GM19239 (cell line): Measurements from ENCODE around the gene ZNF423.

Experiments
- DNase-seq: peaks from one replicate; pipeline ENCODE4 v3.0.0; 2011; ENCODE audit warnings: low spot score; ENCODE audit not compliant: insufficient read length
- FAIRE-seq: peaks from 2 replicates; lab custom pipeline; 2011; peaks lifted over from hg19 to GRCh38; lab: Jason Lieb, UNC

Gene ZNF423

DNA sequence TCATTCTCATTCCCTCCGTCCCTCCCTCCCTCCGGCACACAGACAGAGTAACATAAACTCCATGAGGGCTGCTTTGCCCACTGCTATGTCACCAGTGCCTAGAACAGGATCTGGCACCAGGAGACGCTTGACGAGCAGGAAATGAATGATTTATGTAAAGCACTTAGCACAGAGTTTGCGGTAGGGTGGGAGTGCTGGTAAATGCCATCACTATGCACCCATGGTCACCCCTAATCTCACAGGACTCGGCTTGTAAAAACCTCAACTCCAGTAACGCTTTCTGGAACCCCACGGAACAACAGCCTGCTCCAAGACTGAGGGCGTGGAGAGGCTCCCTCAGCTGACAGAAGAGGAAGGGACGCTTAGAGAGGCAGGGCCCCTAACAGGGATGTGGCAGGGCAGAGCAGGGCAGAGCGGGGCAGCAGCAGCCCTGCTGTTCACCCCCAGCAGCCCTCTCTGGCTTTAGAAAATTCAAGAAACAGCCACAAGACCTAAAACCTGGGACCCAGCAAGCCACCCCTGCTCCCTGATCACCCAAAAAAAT, 325.4 kb downstream of the ZNF423 start:
- no peak for FAIRE-seq
- no peak for DNase-seq

DNA sequence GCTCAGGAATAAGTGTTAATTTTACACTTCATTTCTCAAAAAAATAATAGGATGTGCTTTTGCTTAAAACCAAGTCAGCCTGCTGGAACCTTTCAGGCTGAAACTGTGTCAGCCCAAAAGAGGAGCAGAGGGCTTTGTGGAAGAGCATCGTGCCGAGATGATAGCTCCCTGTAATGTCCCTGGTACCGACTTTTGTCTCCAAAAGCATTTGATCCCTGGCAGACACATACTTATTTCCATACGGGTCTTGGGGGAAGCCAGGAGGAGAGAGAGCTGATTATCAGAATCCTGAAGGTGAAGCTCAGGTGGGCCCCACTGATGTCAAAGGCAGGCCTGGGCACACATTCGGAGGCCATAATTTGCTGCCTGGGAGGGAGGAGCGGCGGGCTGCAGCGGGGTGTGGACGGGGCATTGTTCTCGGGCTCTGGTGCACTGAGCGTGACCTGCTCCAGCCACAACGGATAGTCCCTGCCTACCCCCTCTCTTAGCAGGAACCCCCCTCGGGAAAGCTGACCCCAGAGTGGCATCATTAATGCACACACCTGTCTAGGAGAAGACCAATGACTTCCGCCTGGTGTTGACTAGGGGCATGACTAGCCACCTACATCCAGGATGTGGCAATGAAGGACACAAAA, 326.4 kb downstream of the ZNF423 start:
- FAIRE-seq (no peak), DNase-seq (no peak)

DNA sequence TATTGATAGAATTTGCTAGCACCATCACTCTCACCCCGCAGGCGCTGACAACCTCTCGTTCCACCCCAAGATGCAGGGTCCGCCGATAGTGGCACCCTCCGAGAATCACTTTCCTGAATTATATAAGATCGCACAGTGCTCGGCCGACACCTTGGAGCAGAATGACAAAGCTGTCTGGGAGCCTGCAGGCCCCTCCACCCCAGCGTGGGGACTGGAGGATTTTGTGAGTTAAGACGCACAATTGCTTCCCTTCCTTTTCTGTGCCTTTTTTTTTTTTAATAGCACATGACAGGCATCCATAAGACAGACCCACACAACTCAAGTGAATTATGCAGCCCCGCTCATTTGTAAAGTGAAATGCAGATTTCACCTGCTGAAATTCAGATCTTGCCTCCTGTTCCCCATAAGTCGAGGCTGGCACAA, 327.0 kb downstream of the ZNF423 start:
- FAIRE-seq (no peak), DNase-seq (no peak)

DNA sequence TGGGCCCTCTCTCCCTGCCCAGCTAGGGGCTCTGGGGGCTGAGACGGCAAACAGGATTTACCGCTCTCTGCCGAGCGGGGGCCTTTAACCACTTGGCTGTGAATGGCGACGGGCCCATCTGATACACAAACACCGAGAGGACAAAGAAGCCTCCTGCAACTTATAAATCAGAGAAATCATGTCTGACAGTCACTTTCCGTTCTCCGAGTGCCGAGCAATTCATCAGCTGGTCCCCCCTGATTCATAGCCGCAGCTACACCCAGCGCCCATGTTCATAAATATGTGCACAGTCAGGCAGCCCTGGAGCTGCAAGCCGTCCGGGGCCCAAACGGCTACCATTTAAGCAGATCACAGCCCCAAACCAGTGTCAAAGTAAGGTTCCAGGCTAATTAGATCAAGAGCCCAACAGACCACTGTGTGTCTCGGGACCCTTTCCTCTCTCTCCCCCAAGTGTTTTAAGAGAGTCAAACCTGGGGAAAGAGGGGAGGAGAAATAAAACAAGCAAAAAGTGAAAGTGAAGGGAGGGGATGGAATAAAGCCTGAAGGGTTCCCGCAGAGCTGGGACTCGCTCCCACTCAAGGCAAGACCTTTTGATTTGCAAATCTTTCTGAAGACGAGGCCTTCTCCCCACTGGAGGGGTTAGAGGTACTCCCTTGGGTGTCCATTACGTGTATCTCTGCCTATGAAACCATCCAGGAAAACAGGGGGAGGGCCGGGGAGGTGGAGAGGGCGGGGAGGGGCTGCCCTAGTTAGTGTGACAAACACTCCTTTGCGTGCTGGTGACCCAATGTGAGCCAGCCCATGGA, 327.6 kb downstream of the ZNF423 start:
- FAIRE-seq (no peak), DNase-seq (no peak)

DNA sequence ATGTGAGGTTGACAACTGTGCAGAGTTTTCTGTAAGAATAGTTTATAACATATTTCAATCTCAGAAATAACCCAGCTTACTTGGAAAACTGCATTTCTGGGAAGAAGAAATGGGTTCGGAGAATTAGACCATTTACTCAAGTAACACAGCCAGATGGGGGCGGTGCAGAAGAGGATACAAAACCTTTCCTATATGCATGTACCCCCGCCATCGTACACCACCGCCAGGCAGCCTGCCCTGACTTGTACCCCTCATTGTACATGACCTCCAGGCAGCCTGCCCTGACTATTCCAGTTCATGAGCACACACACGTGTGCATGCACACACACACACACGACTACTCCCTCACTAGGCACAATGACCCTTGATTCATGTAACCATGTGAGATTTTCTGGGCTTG, 328.3 kb downstream of the ZNF423 start:
- no peak for DNase-seq

DNA sequence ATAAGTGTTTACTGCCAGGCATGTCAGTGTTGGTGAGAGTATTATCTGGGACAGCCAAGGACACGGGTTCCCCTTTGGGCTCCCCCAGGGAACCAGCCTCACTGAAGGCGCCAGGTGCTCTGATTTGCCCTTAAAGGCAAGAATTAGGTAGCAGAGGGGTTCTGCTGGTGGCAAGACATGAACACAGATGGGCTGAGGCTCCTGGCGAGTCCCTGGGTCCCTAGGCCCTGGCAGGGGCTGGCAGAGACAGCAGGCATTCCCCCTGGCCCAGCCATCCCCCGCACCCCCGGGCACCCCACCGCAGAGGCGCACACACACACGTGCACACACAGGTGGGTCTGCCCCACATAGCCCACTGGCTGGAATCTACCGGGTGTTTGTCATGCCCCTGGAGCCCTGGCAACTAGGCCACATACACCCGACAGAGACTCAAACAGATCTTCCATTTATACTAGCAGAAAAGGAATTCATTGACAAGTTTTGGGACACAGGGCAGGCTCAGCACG, 329.0 kb downstream of the ZNF423 start:
- no peak for FAIRE-seq
- no peak for DNase-seq

More for the DNA sequence above, 328.3 kb downstream of the ZNF423 start:
- FAIRE-seq: no peak

DNA sequence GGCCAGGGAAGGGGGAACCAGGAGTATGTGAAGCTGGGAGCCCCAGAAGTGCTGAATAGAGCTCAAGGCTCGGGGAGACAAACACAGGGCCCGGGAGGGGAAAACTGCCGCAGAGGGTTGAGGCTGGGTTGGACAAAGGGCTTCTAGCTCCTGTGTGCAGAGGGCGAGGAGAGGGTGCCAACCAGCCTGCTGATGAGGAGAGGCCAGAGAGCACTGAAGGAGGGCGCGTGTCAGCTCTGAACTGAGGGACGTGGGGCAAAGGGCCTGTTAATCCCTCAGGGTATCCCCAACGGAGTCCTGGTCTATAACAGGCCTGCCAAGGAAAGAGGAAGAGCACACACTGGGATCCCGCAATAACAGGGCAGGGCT, 331.0 kb downstream of the ZNF423 start:
- DNase-seq (no peak), FAIRE-seq (no peak)

DNA sequence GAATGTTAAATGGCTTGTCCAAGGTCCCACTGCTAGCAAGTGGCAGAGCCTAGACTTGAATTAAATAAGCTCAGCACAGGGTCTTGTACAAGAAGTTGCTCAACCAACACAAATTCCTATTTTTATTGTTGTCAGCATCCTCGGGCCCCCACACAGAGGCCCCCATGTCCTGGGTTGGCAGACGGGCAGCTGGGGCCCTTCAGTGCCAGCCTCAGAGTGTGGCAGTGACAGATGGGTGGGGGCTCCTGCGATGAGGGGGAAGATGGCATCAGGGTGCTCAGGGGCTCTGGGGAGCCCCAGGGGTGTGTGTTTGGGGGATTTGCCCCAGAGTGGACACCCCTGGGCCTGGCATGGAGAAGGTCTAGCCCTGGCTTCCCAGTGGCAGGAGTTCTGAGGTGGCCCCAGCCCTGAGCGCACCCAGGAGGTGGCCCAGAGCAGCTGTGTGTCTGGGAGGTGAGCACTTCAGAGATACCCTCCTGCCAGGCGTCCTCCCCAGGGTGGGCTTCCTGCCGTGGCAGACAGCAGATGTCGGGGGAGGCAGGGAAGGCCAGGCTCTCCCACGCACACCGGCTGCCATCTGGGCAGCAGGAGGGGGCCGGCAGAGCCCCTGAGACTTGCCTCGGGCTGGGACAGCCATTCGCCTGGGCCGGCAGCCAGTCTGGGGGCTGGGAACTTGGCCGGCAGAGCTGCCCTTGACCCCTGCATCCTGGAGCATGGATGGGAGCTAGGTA, 331.5 kb downstream of the ZNF423 start:
- DNase-seq (no peak), FAIRE-seq (no peak)

DNA sequence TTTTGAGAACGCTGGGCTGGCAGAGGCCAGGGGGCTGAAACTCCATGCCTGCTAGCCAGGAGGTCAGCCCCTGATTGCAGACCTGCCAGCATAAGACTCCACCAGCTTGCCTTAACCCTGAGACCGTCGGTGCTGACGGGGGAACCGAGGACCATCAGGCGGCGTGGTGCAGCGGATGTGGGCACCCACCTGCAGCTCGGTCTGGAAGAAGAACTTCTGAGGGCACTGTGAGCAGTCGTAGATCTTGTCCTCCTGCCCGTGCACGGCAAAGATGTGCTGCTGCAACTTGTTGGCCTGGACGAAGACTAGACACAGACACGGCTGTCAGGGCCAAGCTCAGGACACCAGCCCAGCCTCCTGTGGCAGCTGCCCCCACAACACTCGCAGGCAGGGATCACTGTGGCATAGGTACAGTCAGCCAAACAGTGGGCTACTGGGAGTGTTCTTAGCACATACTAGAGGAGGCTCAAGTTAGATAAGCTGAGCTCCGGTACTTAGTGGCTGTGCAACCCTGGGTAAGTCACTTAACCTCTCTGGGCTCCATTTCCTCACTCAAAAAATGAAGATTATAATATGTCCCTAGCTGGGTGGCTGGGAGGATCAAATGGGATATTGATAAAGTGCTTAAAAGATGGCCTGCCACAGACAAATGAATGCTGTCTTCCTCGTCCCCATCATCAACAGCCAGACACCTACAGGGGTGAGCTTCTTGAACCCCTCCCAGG, 332.3 kb downstream of the ZNF423 start:
- DNase-seq: no peak
- no peak for FAIRE-seq

DNA sequence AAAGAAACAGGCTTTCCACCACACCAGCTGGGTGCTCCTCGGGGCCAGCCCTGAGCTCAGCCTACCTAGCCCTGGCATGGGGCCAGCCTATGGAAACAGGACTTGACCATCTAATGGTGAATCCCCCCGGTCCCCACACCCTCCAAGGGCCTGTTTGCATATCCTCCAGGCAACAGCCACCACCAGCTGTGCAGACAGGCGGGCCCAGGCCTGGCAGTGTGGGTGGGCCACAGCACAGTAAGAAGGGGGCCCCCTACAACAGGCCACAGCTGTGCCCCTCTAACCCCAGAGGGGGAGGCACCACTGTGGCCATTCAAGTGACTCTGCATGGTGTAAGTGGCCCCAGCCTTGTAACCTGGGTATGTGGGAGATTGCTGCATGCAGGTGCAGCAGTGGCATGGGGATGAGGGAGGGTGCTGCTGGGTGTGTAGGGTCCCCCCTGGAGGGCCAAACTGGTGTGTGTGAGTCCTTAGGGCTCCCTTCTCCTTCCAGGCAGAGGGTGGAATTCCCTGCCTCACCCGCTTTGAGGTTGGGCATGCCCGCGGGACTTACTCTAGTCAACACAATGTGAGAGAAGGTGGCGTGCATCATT, 334.1 kb downstream of the ZNF423 start:
- FAIRE-seq: no peak
- DNase-seq: no peak

DNA sequence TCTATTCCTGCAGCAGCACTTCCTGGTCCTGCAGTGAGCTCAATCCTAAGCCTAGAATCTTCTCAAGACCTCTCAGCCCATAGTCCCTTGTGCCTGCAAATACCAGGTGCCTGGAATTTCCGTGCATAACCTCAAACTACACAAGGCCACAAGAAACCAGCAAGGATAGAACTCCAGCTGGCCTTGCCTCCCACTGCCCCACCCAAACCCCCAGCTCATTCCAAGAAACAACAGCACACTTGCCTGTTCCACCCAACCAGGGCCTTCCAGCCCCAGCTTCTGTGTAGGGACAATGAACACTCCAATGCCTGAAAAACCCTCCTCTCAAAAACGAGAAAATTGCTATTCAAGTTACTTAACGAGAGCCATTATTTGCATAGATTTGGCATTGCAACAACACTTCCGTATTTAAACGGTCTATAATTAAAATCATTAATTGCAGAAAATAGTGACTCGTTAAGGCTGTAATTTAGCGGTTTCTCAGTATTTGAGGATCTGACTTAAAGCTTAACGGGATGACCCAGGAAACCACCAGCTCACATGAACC, 335.3 kb downstream of the ZNF423 start:
- no peak for DNase-seq

DNA sequence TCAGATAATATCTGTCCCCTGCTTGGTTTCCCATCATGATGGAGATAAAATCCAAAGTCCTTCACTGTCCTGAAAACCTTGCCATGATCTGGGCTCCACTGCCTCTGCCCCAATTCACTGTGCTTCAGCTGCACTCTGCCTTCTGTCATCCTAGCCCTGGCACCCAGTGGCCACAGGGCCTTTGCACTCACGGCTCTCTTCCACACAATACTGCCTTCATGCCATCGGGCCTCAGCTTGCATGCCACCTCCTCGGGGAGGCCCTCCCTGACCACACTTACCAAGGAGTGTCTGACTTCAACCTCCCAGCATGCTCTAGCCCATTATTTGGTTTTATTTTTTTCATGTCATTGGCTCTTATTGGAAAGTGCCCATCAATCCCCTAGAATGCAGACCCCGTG, 336.2 kb downstream of the ZNF423 start:
- no peak for DNase-seq
- no peak for FAIRE-seq

More for the DNA sequence above, 335.3 kb downstream of the ZNF423 start:
- FAIRE-seq: no peak

DNA sequence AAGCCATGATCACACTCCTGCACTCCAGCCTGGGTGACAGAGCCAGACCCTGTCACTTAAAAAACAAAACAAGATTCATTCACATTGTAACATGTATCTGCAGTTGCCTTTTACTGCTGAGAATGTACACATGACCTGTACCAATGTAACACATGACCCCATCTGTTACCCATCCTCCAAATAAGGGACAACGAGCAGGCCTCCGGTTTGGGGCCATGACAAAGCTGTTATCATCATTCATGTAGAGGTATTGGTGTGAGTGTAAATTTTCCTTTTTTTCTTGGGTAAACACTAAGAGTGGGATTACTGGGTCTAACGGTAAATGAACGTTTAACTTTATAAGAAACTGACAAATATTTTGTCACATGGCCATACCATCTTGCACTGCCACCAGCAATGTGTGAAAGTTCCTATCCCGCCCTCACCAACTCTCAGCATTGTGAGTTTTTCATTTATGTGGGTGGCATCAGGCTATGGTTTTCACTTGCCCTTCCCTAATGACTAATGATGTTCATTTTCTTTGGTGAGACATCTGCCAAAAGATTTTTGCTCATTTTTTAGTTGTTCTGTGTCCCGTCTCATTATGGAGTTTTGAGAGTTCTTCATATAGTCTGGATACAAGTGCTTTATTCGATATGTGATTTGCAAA, 336.8 kb downstream of the ZNF423 start:
- no peak for DNase-seq
- no peak for FAIRE-seq

DNA sequence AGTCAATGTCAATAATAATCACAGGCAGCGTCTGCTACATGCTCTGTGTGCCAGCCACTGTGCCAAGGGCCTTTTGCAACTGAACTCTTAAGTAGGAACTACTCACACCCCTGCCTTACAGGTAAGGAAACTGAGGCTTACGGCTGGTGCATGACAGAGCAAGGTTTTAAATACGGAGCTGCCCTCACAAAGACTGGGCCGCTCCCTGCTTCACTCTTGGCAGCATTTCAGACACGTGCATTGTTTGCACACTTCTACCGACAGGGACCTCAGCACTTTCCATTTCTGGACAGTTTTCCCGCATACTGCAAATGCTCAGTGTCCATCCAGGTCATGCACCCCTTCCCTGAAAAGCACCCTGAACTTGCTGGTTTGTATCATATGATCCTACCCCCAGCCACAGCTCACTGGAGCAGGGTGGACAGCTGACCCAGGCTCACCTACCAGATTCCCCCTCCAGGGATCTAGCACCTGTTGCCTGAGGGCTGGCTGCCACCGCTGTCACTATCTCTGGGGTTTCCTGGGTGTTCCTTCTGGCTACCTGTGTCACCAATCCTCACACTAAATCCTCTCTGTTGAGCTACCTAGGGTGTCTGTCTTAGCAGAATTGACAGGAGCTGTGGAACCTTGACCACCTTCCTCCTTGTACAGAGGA, 339.4 kb downstream of the ZNF423 start:
- FAIRE-seq (no peak), DNase-seq (no peak)

DNA sequence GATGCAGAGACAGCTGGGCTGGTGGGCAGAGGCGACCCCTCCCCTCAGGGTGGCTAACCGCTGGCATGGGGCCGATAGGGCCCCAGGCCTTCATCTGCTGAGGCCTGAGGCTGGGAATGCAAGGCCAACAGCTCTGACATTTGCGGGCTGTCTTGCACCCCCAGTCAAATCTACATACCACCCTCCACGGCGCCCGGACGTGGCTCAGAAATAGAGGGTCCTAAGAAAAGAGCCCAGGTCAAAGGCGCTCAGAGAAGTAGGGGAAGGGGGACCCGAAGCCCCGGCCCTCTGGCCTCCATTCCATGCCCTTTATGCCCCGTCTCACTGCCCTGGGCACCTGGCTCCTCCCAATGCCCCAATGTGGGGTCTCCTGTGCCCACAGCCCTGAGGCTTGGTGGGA, 340.1 kb downstream of the ZNF423 start:
- FAIRE-seq: no peak
- no peak for DNase-seq

DNA sequence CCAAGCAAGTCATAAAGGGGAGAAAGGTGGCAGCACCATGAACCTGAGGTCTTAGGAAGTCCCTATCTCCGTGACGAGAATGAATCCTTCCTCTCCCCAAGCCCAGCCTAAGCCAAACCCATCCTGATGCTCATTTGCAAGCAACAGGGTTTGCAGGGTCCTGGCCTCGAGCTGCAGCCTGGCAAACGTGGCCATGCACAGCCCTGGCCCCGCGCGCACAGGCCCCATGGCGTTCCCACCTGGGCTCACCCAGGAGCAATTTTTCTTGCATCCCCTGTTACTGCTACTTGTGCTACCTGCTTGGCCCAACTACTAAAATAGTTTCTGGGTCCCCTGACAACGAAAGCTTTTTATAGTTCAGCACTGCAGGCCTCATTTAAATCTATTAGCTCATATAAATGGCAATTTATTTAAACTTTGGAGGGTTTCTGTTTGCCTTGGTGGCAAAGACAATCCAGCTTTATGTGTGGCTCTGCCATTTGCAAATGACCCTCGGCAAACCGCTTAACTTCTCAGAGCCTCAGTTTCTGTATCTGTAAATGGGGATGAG, 340.8 kb downstream of the ZNF423 start:
- no peak for FAIRE-seq
- no peak for DNase-seq

DNA sequence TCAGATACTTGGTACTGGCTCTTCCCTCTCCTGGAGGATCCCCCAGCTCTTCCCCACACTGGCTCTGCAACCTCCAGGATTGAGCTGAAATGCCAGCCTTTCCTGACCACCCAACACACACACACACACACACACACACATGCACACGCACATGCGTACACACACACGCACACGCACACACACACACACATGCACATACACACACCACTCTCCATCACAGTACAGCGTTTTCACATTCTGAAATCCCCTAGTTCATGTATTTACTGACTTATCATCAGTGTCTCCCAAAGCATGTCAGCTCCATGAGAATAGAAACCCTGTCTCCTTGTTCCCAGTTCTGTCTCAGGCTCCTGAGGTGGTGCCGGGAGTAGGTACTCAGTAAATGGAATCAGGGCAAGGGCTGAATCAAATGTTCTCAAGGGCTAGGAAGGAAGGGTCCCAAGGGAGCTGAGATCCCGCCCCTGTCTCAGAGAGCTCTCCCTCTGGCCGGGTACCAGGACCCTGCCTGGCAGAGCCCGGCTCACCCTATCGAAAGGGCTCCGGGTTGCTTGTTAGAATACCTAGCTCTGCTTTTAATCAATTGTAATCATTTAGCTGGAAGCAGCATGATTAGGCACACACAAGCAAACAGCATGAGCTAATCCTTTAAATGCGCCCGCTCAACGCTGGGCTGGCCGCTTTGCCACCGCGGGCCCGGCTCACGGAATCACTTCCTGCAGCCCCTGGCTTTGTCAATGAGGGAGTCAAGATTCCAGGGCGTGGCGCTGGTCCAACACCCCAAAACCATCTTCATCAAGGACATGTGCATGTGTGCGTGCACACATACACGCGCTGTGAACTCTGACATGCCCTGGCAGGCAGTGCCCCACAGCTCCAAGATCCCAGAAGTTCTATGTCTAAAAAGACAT, 341.6 kb downstream of the ZNF423 start:
- FAIRE-seq: no peak
- no peak for DNase-seq
